A673 (cell line): ENCODE data around the gene LIN9. TPM values are rescaled to one million over a fixed set of nuclear protein-coding genes. Genes with fewer than 3 reads are reported as not detected.

Experiments used
- BruUV-seq: library from RNA; stranded (reverse); fragments of 400-500 nt; replicated peaks from 2 replicates; lab custom pipeline; 2021; lab: Mats Ljungman, UMichigan
- CTCF ChIA-PET: fragments of 300-600 bp; sonication (Branson Sonifier 250); formaldehyde crosslinking; loops from one replicate; lab custom pipeline; 2022; ENCODE audit warnings: antibody characterized with exemption; lab: Charles Lee
- POLR2A ChIA-PET: fragments of 300-600 bp; sonication (Branson Sonifier 250); formaldehyde crosslinking; loops from one replicate; lab custom pipeline; 2022; ENCODE audit warnings: antibody characterized with exemption; ENCODE audit not compliant: low non-redundant PET; lab: Charles Lee
- DNase-seq: peaks from one replicate; pipeline ENCODE4 v3.0.0-alpha.2; 2015; ENCODE audit warnings: low spot score
- H3K27ac ChIP-seq: fragments of 200-600 bp; sonication (generic); 2 replicates; pipeline ENCODE4 v1.5.1; 2016; ENCODE audit warnings: mixed run types, low read depth, mild to moderate bottlenecking, mixed read lengths, antibody characterized with exemption, low read length; ENCODE audit not compliant: poor library complexity, severe bottlenecking
- H3K27me3 ChIP-seq: fragments of 200-600 bp; sonication (generic); replicated peaks from 2 replicates; pipeline ENCODE4 v1.6.1; 2017; ENCODE audit warnings: mixed run types, low read depth, mild to moderate bottlenecking, mixed read lengths, antibody characterized with exemption, low read length; ENCODE audit not compliant: insufficient read depth, poor library complexity
- H3K36me3 ChIP-seq: fragments of 200-600 bp; sonication (generic); 2 replicates; pipeline ENCODE4 v1.6.1; 2016; ENCODE audit warnings: mixed run types, mild to moderate bottlenecking, mixed read lengths, antibody characterized with exemption, low read length; ENCODE audit not compliant: insufficient read depth, poor library complexity, severe bottlenecking
- H3K4me1 ChIP-seq: fragments of 200-600 bp; sonication (generic); 2 replicates; pipeline ENCODE4 v1.6.1; 2017; ENCODE audit warnings: mixed run types, mild to moderate bottlenecking, mixed read lengths, antibody characterized with exemption, low read length; ENCODE audit not compliant: insufficient read depth, poor library complexity, severe bottlenecking
- H3K4me3 ChIP-seq: fragments of 200-600 bp; sonication (generic); 2 replicates; pipeline ENCODE4 v1.5.1; 2016; ENCODE audit warnings: low read depth, mixed run types, mild to moderate bottlenecking, mixed read lengths, low read length; ENCODE audit not compliant: poor library complexity, severe bottlenecking
- H3K9me3 ChIP-seq: fragments of 200-600 bp; sonication (generic); 2 replicates; pipeline ENCODE4 v1.6.1; 2016; ENCODE audit warnings: mixed run types, low read depth, mild to moderate bottlenecking, mixed read lengths, antibody characterized with exemption, low read length; ENCODE audit not compliant: poor library complexity, severe bottlenecking
- EZH2 ChIP-seq: fragments of 200-600 bp; sonication (generic); IDR thresholded peaks from 2 replicates; pipeline ENCODE4 v1.6.1; 2017; ENCODE audit warnings: borderline replicate concordance, low read depth, mild to moderate bottlenecking, mixed read lengths, antibody characterized with exemption, low read length; ENCODE audit not compliant: poor library complexity, severe bottlenecking
- intact Hi-C: fragments of 100-400 bp; cut with micrococcal nuclease; formaldehyde crosslinking; loops from one replicate; pipeline ENCODE4 v1.10.0; 2022; ENCODE audit not compliant: unreplicated experiment
- total RNA-seq: library from RNA; stranded (reverse); gene quantifications from 2 replicates; pipeline ENCODE4 v1.2.3, GENCODE V29; 2021
- TF ChIP-seq, protein P1 (sequence below): fragments of 300-800, 200-600 bp; sonication (generic); conservative IDR thresholded peaks from 2 replicates; pipeline ENCODE4 v1.5.1; 2017; ENCODE audit warnings: low read depth, mild to moderate bottlenecking, antibody characterized with exemption, low read length, moderate library complexity, mixed read lengths

LIN9 gene
- total RNA-seq, 1 experiment from 2014 or later: 20.7 TPM

DNA sequence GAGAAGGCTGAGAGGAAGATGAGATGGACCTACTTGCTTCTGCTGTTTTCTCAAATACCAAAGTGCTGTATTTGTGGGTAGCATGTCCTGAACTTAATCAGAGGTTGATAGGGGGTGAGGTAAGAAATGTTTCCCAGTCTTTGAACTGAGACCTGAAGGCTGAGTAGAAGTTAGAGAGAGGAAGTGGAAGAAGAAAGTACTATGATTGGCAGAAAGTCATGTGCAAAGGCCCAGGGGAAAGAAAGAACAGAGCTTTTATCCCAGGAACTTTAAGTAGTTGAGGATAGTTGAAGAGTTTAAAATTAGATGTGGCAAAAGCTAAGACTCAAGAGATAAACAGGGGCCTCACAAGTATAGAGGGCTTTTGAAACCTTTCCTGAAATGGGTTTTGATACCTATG is 15.5 kb upstream of the LIN9 start:
- ChIA-PET CTCF (no interaction called here), POLR2A (no interaction called here)
- DNase-seq: no peak
- BruUV-seq: no TSS peak
- Histone ChIP-seq H3K36me3 (no peaks in the 10 kb centered on the region), H3K4me3 (no peak overlapping the region), H3K27ac (no peak overlapping the region), H3K4me1 (no peaks in the 10 kb centered on the region), H3K9me3 (peaks cover 3% of the 10 kb centered on the region), H3K27me3 (no peaks in the 10 kb centered on the region)
- TF ChIP-seq, protein P1, sequence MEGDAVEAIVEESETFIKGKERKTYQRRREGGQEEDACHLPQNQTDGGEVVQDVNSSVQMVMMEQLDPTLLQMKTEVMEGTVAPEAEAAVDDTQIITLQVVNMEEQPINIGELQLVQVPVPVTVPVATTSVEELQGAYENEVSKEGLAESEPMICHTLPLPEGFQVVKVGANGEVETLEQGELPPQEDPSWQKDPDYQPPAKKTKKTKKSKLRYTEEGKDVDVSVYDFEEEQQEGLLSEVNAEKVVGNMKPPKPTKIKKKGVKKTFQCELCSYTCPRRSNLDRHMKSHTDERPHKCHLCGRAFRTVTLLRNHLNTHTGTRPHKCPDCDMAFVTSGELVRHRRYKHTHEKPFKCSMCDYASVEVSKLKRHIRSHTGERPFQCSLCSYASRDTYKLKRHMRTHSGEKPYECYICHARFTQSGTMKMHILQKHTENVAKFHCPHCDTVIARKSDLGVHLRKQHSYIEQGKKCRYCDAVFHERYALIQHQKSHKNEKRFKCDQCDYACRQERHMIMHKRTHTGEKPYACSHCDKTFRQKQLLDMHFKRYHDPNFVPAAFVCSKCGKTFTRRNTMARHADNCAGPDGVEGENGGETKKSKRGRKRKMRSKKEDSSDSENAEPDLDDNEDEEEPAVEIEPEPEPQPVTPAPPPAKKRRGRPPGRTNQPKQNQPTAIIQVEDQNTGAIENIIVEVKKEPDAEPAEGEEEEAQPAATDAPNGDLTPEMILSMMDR: no peak
- no peak for TF ChIP-seq EZH2
- intact Hi-C loops: no loop called here

DNA sequence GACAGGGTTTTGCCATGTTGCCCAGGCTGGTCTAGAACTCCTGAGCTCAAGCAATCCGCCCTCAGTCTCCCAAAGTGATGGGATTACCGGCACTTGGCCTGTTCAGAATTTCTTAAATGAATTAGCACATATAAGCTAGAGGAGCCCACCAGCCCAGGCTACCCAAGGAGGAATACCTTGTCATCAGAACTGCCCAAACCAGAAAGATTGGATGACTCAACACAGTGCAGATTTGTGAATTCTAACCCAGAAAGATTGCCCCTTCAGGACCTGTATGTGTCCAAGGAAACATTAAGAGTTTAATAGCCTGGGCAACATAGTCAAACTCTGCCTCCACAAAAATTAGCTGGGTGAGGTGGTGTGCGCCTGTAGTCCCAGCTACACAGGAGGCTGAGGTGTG is 14.0 kb upstream of the LIN9 start:
- DNase-seq: no peak
- Histone ChIP-seq H3K27ac (no peak overlapping the region), H3K36me3 (no peaks in the 10 kb centered on the region), H3K4me1 (no peaks in the 10 kb centered on the region), H3K4me3 (no peak overlapping the region), H3K9me3 (peaks cover 3% of the 10 kb centered on the region), H3K27me3 (no peaks in the 10 kb centered on the region)
- TF ChIP-seq, protein P1: no peak
- no peak for TF ChIP-seq EZH2
- no TSS peak for BruUV-seq
- ChIA-PET CTCF (no interaction called here), POLR2A (no interaction called here)
- intact Hi-C loops: no loop called here

DNA sequence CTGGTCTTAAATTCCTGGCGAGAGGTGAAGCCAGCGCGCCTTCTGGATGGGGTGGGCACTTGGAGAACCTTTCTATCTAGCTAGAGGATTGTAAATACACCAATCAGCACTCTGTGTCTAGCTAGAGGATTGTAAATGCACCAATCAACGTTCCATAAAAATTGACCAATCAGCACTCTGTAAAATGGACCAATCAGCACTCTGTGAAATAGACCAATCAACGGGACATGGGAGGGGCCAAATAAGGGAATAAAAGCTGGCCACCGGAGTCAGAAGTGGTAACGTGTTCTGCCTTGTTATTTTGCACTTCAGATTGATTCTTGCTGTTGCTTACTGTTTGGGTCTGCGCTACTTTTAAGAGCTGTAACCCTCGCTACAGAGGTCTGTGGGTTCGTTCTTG is 12.0 kb upstream of the LIN9 start:
- peaks cover 3% of the 10 kb centered on the region for H3K9me3 ChIP-seq
- H3K4me3 ChIP-seq: no peak overlapping the region
- no peaks in the 10 kb centered on the region for H3K36me3 ChIP-seq
- no peak for DNase-seq
- ChIA-PET CTCF (no interaction called here), POLR2A (no interaction called here)
- TF ChIP-seq, protein P1: no peak
- TF ChIP-seq EZH2: no peak
- intact Hi-C loops: no loop called here
- H3K4me1 ChIP-seq: no peaks in the 10 kb centered on the region
- no peak overlapping the region for H3K27ac ChIP-seq
- no peaks in the 10 kb centered on the region for H3K27me3 ChIP-seq
- BruUV-seq: no TSS peak
